Thymus (tissue), 11 donors: Measurements from ENCODE around the gene GSTO2. TPM values are rescaled to one million over a fixed set of nuclear protein-coding genes. Genes with fewer than 3 reads are reported as not detected.

Experiments
- DNase-seq, 9 donors: peaks; one replicate each; pipeline ENCODE4 v3.0.0-alpha.2; 2013; ENCODE audit warnings: low spot score in 9 of 9, low read depth in 6 of 9, missing footprints in 1 of 9
- H3K27ac ChIP-seq, 2 donors: one replicate each; pipeline ENCODE4 v1.5.1; 2013; ENCODE audit warnings: control low read depth in 1 of 2, low read depth in 1 of 2, low read length in 1 of 2, mild to moderate bottlenecking in 1 of 2, moderate library complexity in 1 of 2
- H3K27me3 ChIP-seq, 2 donors: one replicate each; pipeline ENCODE4 v1.5.1; 2013; ENCODE audit warnings: low read length in 1 of 2; ENCODE audit not compliant: control insufficient read depth in 2 of 2, insufficient read depth in 1 of 2
- H3K36me3 ChIP-seq, 2 donors: one replicate each; pipeline ENCODE4 v1.5.1; 2013; ENCODE audit warnings: low read length in 1 of 2, mild to moderate bottlenecking in 1 of 2, moderate library complexity in 1 of 2; ENCODE audit not compliant: control insufficient read depth in 2 of 2, insufficient read depth in 2 of 2
- H3K4me1 ChIP-seq, 2 donors: one replicate each; pipeline ENCODE4 v1.5.1; 2013; ENCODE audit warnings: low read length in 2 of 2; ENCODE audit not compliant: control insufficient read depth in 2 of 2, insufficient read depth in 2 of 2
- H3K4me3 ChIP-seq, 2 donors: one replicate each; pipeline ENCODE4 v1.5.1; 2013; ENCODE audit warnings: low read length in 2 of 2, control low read depth in 1 of 2, mild to moderate bottlenecking in 1 of 2
- H3K9me3 ChIP-seq, 2 donors: one replicate each; pipeline ENCODE4 v1.5.1; 2013; ENCODE audit warnings: low read length in 1 of 2, mild to moderate bottlenecking in 1 of 2; ENCODE audit not compliant: control insufficient read depth in 2 of 2, insufficient read depth in 1 of 2
- WGBS: extraction: QIAGEN DNeasy Blood & Tissue Kit; methylation state at CpG from one replicate; pipeline ENCODE4 v1.1.7; 2013; 5-methylcytosine and 5-hydroxymethylcytosine counted together
- polyA plus RNA-seq: library from polyadenylated mRNA; stranded (reverse); fragments of 200-250 nt; gene quantifications from one replicate; pipeline ENCODE4 v1.2.3, GENCODE V29; 2013
- total RNA-seq: library from RNA; stranded (reverse); fragments of 120-200 nt; gene quantifications from one replicate; pipeline ENCODE4 v1.2.4, GENCODE V29; 2013
- donor health status: healthy.

Gene GSTO2
- total and polyA plus RNA-seq, 2 donors, result 5.6 to 16.1 TPM

DNA sequence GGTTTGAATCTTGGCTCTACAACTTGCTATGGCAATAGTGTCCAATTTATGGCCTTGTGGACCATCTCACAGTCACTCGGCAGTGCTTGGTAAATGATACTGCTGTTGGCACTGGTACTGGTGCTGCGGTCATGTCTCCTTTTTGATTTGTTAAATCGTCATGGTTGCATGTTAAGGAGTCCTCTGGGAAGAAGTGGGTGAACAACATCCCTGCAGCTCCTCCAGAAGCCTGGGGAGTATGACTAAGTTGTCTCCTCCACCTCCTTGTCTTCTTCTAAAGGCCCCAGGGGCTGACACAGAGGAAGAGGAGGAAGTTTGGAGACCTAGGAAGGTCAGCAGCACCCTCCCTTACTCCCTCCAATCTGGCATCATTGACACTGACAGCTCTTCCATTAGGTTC is 60.8 kb downstream of the GSTO2 start:
- Histone ChIP-seq H3K36me3 (peaks cover 10 to 20% of the 10 kb centered on the region in 2 donors), H3K9me3 (no peaks in the 10 kb centered on the region), H3K27me3 (no peaks in the 10 kb centered on the region), H3K4me1 (peaks cover 59 to 100% of the 10 kb centered on the region in 2 donors), H3K4me3 (no peak overlapping the region), H3K27ac (peak overlapping the region; percentile 88 to 92)
- WGBS, result 85% methylated on average over 3 of the region's 3 CpGs
- no peak for DNase-seq

DNA sequence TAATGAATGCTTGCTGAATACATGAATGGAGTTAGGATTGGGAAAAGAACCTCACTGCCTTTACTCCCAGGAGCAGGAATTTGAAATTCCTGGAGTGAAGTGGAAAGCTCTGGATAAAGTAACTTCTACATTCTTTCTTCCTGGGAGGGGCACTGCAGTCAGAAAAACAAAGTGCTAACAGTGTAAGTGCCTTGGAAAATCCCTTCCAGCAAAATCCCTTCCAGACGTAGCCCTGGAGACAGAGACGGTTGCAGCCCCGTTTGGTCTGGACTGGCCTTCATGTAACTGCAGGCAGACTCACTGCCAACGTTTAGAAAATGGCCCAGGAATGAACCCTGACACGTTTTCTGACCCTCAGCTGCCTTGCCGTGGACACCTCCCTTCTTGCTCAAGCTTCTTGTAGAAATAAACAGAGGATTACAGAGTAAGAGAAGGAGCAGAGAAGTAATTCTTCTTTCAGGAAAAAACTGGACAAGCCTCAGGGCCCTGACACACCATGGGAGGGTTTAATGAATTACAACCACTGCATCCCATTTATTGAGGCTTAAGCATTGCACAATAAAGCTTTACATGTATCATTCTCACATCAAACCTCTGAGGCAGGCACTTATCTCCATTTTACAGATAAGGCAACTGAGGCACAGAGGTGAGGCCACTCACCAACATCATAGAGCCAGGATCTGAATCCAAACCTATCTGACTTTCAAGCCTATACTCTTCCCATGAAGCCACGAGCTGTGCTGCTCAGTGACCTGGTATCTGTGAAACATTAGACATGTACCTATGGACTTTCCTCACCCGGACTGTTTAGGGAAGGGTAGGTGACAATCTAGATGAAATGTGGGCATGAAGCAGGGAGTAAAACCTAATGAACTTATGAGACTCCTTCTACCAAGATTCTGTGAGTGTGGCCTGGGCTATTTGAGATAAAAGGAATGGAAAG is 61.5 kb downstream of the GSTO2 start:
- H3K9me3 ChIP-seq, result no peaks in the 10 kb centered on the region
- peaks cover 7 to 20% of the 10 kb centered on the region in 2 donors for H3K36me3 ChIP-seq
- H3K4me1 ChIP-seq, result peaks cover 59 to 99% of the 10 kb centered on the region in 2 donors
- peak overlapping the region; percentile 46 to 92 for H3K27ac ChIP-seq
- H3K27me3 ChIP-seq, result no peaks in the 10 kb centered on the region
- no peak for DNase-seq
- H3K4me3 ChIP-seq, result no peak overlapping the region
- WGBS, result 84% methylated on average over 8 of the region's 8 CpGs

DNA sequence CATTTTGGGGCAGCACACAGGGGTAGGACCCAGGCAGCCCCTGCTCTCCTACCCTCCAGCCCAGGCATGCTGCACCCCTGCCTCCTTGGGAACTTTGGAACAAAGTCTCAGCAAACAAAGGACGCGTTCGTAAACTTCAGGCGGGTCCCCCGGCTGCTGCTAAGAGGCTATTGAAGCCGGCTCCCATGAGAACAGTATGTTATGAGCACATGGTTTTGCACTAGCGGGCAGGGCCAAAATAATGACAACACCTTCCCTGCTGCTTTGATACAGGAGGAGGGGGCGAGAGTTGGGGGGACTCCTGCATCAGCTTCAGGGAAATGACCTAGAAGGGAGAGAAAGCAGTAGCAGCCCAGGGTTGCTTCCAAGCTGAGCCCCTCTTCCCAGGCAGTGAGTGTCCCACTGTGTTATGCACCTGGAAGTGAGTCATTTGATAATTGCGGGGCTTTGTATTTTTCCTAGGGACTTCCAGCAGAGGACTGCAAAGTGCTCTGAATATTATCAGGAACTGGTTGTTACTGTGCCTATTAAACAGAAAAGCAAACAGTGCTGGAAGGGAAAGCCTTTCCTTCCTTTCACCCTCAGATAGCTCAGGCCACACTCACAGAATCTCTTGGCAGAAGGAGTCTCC is 62.3 kb downstream of the GSTO2 start:
- Histone ChIP-seq H3K27me3 (no peaks in the 10 kb centered on the region), H3K27ac (peak overlapping the region in 1 of 2 donors; percentile 57), H3K4me1 (peaks cover 57 to 99% of the 10 kb centered on the region in 2 donors), H3K9me3 (no peaks in the 10 kb centered on the region), H3K36me3 (peaks cover 2 to 16% of the 10 kb centered on the region in 2 donors), H3K4me3 (no peak overlapping the region)
- DNase-seq, result no peak
- WGBS, result 88% methylated on average over 9 of the region's 9 CpGs

DNA sequence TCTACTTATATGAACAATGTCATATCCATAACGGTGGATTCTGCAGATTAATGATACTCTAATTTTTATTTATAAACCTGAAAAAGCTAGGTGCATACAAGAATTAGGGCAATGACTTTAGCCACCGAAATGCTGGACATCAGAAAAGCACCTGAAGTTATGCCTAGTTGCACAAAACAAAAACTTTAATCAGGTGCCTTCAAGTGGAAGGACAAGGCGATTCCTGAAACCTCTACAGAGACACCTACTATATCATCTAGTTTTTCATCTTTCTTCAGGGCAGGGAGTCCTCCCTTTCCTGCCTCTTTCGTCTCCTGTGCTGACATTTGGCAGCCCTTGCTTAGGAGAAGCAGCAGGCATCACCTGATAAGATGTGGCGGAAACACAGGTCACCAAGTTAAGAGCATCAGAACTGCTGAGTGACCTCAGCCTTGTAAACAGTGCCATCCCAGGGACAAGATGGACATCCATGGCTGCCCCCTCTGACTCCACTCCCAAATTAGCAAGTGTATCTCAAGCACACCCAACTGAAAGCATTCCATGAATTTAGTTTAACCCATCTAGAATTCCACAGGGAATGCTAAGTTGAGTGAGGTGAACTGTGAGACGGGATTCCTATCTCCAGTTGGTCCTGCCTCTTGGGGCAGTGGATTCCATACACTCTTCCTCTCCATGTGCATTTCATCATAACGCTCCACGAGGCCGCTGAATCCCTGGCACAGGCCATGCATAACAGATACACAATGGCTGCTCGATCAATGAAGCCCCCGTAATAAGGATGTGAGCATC is 63.5 kb downstream of the GSTO2 start:
- Histone ChIP-seq H3K27me3 (no peaks in the 10 kb centered on the region), H3K27ac (peak overlapping the region; percentile 32 to 93), H3K4me1 (peaks cover 54 to 99% of the 10 kb centered on the region in 2 donors), H3K4me3 (no peak overlapping the region), H3K36me3 (peaks cover 2 to 16% of the 10 kb centered on the region in 2 donors), H3K9me3 (no peaks in the 10 kb centered on the region)
- no peak for DNase-seq
- WGBS, result 94% methylated on average over 11 of the region's 11 CpGs

DNA sequence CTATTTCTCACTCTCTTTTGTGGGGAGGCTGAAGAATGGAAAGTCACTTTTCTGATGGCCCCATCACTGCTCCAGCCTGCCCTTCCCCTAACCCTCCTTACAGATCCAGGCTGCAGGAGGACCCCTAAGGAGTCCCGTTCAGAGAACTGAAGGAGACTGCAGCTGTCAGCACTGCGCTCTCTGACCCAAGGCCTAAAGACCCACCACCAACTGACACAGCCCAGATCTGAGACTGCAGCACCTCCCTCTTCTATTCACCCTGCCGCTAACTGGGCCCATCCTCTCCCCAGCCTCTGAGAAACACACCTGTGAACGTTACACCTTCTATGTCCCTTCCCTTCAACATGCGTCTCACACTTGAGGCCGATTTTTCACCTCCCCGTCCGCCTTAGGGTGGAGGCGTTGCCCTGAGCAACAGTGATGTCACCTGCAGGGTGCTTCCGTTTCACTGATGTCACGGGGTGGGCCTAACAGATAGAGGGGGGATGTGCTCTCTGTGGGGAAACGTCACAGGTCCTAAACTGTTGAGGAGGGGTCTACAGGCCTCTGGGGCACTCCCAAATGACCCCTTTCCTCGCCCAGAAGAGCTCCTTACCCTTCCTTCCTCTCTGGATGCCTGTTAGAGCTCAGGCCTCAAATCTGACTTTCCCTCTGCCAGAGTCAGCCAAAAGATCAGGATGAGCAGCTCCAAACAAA is 64.2 kb downstream of the GSTO2 start:
- peak overlapping the region; percentile 64 to 93 for H3K27ac ChIP-seq
- no peak overlapping the region for H3K4me3 ChIP-seq
- WGBS, result 62% methylated on average over 13 of the region's 13 CpGs
- peak in 6 of 9 donors; percentile 60 to 90 (median 79) for DNase-seq
- H3K27me3 ChIP-seq, result no peaks in the 10 kb centered on the region
- no peaks in the 10 kb centered on the region for H3K9me3 ChIP-seq
- H3K36me3 ChIP-seq, result peaks cover 2 to 16% of the 10 kb centered on the region in 2 donors
- peaks cover 47 to 93% of the 10 kb centered on the region in 2 donors for H3K4me1 ChIP-seq

DNA sequence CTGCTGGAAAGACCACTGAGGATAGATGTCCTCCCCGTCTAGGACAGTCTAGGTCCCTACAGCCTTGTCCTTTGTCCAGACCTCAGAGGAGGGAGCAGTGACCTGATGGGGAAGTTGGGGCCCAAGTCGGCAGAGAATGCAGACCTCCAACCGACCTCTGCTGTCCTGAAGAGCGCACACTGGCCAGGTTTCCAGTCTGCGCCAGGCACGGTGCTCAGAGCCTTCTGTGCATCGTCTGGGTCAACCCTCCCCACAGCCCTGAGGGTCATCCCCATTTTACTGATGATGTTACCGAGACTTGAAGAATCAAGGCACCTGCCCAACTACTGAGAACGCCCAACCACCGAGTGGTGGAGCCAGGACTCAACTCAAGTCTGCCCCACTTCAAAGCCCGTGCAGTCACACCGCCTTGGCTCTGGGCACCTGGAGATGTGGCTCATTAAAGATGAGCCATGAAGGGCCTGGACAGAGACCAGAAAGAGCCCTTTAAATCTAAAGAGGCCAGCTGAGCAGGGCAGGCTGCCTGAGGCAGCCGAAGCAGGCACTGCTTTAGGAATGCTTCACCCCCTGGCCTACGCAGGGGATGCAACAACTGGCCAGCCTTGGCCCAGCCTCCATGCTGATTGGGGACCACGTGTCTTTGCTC is 64.9 kb downstream of the GSTO2 start:
- no peak for DNase-seq
- no peak overlapping the region for H3K4me3 ChIP-seq
- no peaks in the 10 kb centered on the region for H3K27me3 ChIP-seq
- peaks cover 2 to 16% of the 10 kb centered on the region in 2 donors for H3K36me3 ChIP-seq
- peak overlapping the region; percentile 33 to 93 for H3K27ac ChIP-seq
- peaks cover 41 to 88% of the 10 kb centered on the region in 2 donors for H3K4me1 ChIP-seq
- WGBS, result 94% methylated on average over 15 of the region's 15 CpGs
- no peaks in the 10 kb centered on the region for H3K9me3 ChIP-seq

DNA sequence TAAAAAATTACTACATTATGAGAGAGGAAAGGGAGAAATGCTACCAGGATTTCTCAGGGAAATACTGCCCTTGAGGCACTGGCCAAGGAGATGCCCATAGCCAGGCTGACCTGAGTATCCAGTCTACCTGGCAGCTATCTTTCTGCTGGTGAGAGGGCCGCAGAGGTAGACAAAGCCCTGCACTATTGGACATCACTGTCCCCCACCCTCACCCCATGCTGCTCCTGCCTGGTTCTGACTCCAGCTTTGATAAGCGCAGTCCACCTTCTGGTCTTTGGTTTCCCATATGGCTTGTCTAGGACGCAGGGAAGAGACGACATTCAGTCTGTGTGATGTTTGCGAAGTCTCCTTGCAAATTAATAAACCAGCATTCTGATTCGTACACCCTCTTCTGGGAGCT is 65.6 kb downstream of the GSTO2 start:
- Histone ChIP-seq H3K27me3 (no peaks in the 10 kb centered on the region), H3K9me3 (no peaks in the 10 kb centered on the region), H3K4me1 (peaks cover 38 to 88% of the 10 kb centered on the region in 2 donors), H3K27ac (no peak overlapping the region), H3K36me3 (peaks cover 2 to 16% of the 10 kb centered on the region in 2 donors), H3K4me3 (no peak overlapping the region)
- DNase-seq, result no peak
- 98% methylated on average over 6 of the region's 6 CpGs for WGBS

DNA sequence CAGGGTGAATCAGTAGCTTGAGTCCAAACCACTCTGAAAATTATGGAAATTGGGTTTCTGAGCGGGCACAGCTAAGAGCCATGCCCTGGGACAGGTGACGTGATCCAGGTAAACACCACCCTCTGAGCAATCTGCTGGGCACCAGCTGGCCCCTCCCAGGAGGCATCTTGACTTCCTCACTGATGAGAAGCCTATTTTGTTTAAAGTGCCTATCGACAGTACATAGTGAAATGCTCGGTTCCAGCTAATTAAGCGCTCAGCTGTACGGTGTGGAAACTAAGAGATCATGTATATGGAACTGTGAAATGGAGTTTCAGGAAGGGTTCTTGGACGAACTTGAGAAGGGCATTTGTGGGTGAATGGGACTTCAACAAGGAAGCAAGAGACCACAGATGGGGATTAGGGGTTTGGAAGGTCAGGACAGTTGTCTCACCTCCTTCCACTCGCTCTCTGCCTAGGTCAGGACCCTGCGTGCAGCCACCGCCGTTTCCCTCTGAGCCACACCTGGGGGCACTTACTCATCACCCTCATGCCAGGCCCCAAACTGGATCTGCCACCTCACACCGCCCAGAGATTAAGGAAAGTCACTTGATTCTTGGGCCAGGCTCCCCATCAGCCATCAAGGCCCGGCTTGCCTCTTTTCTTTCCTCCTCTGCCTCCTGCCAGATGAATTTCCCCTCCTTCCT is 66.1 kb downstream of the GSTO2 start:
- Histone ChIP-seq H3K4me1 (peaks cover 34 to 88% of the 10 kb centered on the region in 2 donors), H3K27me3 (no peaks in the 10 kb centered on the region), H3K36me3 (peaks cover 2 to 16% of the 10 kb centered on the region in 2 donors), H3K27ac (no peak overlapping the region), H3K9me3 (no peaks in the 10 kb centered on the region), H3K4me3 (no peak overlapping the region)
- DNase-seq, result no peak
- WGBS, result 93% methylated on average over 13 of the region's 13 CpGs
